Activated effector memory CD4-positive, alpha-beta T cell treated with anti-CD3 and anti-CD28 coated beads, Interleukin-2, amount 50 U/mL, for 16 hours (primary cell): Measurements from ENCODE around the gene BEST2.

ENCODE experiments used
- DNase-seq: peaks from one replicate; pipeline ENCODE4 v3.0.0-alpha.2; 2020

The BEST2 gene

GRCh38 chr19:12772323-12772722 lies 20.7 kb downstream of the BEST2 start:
- no peak for DNase-seq

GRCh38 chr19:12773571-12773970 lies 22.0 kb downstream of the BEST2 start:
- no peak for DNase-seq

- peak; percentile 80 for DNase-seq
Observed at GRCh38 chr19:12774588-12775555, 23.3 kb downstream of the BEST2 start, which contains the start of gene HOOK2. Gene HOOK2, minus strand, starts transcription at chr19:12775552. Its CDS starts 103 bp downstream, at chr19:12775449.

GRCh38 chr19:12777217-12778016 lies 25.8 kb downstream of the BEST2 start:
- peak; percentile 94 for DNase-seq

- peak; percentile 78 for DNase-seq
Observed at GRCh38 chr19:12778017-12778904, 26.7 kb downstream of the BEST2 start.

GRCh38 chr19:12778905-12779161 lies 27.2 kb downstream of the BEST2 start:
- no peak for DNase-seq

GRCh38 chr19:12779162-12779993 lies 27.8 kb downstream of the BEST2 start:
- no peak for DNase-seq

- DNase-seq: no peak
Observed at GRCh38 chr19:12782174-12782423, 30.5 kb downstream of the BEST2 start.

GRCh38 chr19:12782424-12783290 lies 31.1 kb downstream of the BEST2 start:
- peak; percentile 97 for DNase-seq

GRCh38 chr19:12783291-12783848 lies 31.8 kb downstream of the BEST2 start:
- peak; percentile 80 for DNase-seq

- peak; percentile 73 for DNase-seq
Observed at GRCh38 chr19:12783849-12784393, 32.3 kb downstream of the BEST2 start.

GRCh38 chr19:12784394-12784870 lies 32.8 kb downstream of the BEST2 start:
- DNase-seq: no peak

- DNase-seq: no peak
Observed at GRCh38 chr19:12784871-12785430, 33.4 kb downstream of the BEST2 start.

- no peak for DNase-seq
Observed at GRCh38 chr19:12785431-12786031, 33.9 kb downstream of the BEST2 start.

GRCh38 chr19:12786141-12786870 lies 34.7 kb downstream of the BEST2 start:
- DNase-seq: no peak

GRCh38 chr19:12786952-12787351 lies 35.4 kb downstream of the BEST2 start:
- no peak for DNase-seq

- no peak for DNase-seq
Observed at GRCh38 chr19:12787458-12787857, 35.9 kb downstream of the BEST2 start.

GRCh38 chr19:12788042-12788681 lies 36.6 kb downstream of the BEST2 start:
- DNase-seq: no peak
